HG03571 (cell line): ENCODE data around the gene RMDN2.
"Not testable (repeated sequence)": the region's sequence is repeated elsewhere in the genome, so short reads cannot be mapped to it uniquely, and the experiment has no call there.

ENCODE experiments used
- ATAC-seq: cut with Tn5 transposase; IDR thresholded peaks from one replicate; pipeline ENCODE4 v1.9.1; 2021; ENCODE audit not compliant: unreplicated experiment

Gene RMDN2

GRCh38 chr2:37928377-37928776 lies 3.3 kb downstream of the RMDN2 start:
- no peak for ATAC-seq

GRCh38 chr2:37930392-37930791 lies 5.3 kb downstream of the RMDN2 start:
- not testable (repeated sequence) for ATAC-seq

- ATAC-seq, result not testable (repeated sequence)
These were observed 7.8 kb downstream of the RMDN2 start for GRCh38 chr2:37932873-37933272.

- peak; percentile 91 for ATAC-seq
These were observed 9.8 kb downstream of the RMDN2 start for GRCh38 chr2:37934591-37935513.

GRCh38 chr2:37937568-37937967 lies 12.5 kb downstream of the RMDN2 start:
- not testable (repeated sequence) for ATAC-seq

- ATAC-seq, result not testable (repeated sequence)
These were observed 16.2 kb downstream of the RMDN2 start for GRCh38 chr2:37941267-37941666.

- no peak for ATAC-seq
These were observed 19.2 kb downstream of the RMDN2 start for GRCh38 chr2:37944268-37944667.

- ATAC-seq, result no peak
These were observed 22.2 kb downstream of the RMDN2 start for GRCh38 chr2:37947306-37947705.

GRCh38 chr2:37962018-37962739 lies 37.1 kb downstream of the RMDN2 start:
- not testable (repeated sequence) for ATAC-seq

- not testable (repeated sequence) for ATAC-seq
These were observed 37.6 kb downstream of the RMDN2 start for GRCh38 chr2:37962740-37963121.

GRCh38 chr2:37963901-37964300 lies 38.8 kb downstream of the RMDN2 start:
- not testable (repeated sequence) for ATAC-seq

GRCh38 chr2:37966326-37966725 lies 41.2 kb downstream of the RMDN2 start:
- no peak for ATAC-seq

GRCh38 chr2:37969731-37970130 lies 44.6 kb downstream of the RMDN2 start:
- ATAC-seq, result no peak

GRCh38 chr2:37971971-37972370 lies 46.9 kb downstream of the RMDN2 start:
- ATAC-seq, result no peak

GRCh38 chr2:37973615-37974353 lies 48.7 kb downstream of the RMDN2 start:
- ATAC-seq, result no peak

- no peak for ATAC-seq
These were observed 50.7 kb downstream of the RMDN2 start for GRCh38 chr2:37975808-37976207.

- no peak for ATAC-seq
These were observed 51.3 kb downstream of the RMDN2 start for GRCh38 chr2:37976411-37976810.

GRCh38 chr2:37982147-37982582 lies 57.1 kb downstream of the RMDN2 start:
- ATAC-seq, result no peak

GRCh38 chr2:37982847-37983246 lies 57.8 kb downstream of the RMDN2 start:
- ATAC-seq, result no peak

- no peak for ATAC-seq
These were observed 58.6 kb downstream of the RMDN2 start for GRCh38 chr2:37983719-37984118.

GRCh38 chr2:37984176-37984575 lies 59.1 kb downstream of the RMDN2 start:
- no peak for ATAC-seq
